HG03280 (cell line): Measurements from ENCODE around the gene PROC.

Source experiments
- ATAC-seq: cut with Tn5 transposase; IDR thresholded peaks from one replicate; pipeline ENCODE4 v1.9.1; 2021; ENCODE audit warnings: mild to moderate bottlenecking, moderate library complexity; ENCODE audit not compliant: unreplicated experiment

PROC gene

GRCh38 chr2:127453392-127454171 is 35.4 kb downstream of the PROC start:
- ATAC-seq, result no peak

GRCh38 chr2:127454595-127455565 is 36.7 kb downstream of the PROC start:
- no peak for ATAC-seq

GRCh38 chr2:127455566-127456493 is 37.6 kb downstream of the PROC start:
- ATAC-seq, result no peak

- no peak for ATAC-seq
Measured at GRCh38 chr2:127456960-127457359, 38.7 kb downstream of the PROC start.

GRCh38 chr2:127462461-127462860 is 44.2 kb downstream of the PROC start:
- no peak for ATAC-seq

GRCh38 chr2:127463155-127463991 is 45.1 kb downstream of the PROC start:
- ATAC-seq, result no peak

GRCh38 chr2:127464470-127465257 is 46.4 kb downstream of the PROC start:
- no peak for ATAC-seq

GRCh38 chr2:127465258-127465657 is 47.0 kb downstream of the PROC start:
- ATAC-seq, result no peak

- ATAC-seq, result no peak
Measured at GRCh38 chr2:127469051-127469450, 50.8 kb downstream of the PROC start.

- ATAC-seq, result no peak
Measured at GRCh38 chr2:127469974-127470373, 51.7 kb downstream of the PROC start.

- ATAC-seq, result no peak
Measured at GRCh38 chr2:127471286-127471988, 53.2 kb downstream of the PROC start.

- ATAC-seq, result no peak
Measured at GRCh38 chr2:127472268-127472667, 54.0 kb downstream of the PROC start.

- ATAC-seq, result no peak
Measured at GRCh38 chr2:127475788-127476187, 57.6 kb downstream of the PROC start.
